ENCODE results near the gene SERPINA5. TPM values are rescaled to one million over a fixed set of nuclear protein-coding genes. Genes with fewer than 3 reads are reported as not detected.

SERPINA5 gene, protein sequence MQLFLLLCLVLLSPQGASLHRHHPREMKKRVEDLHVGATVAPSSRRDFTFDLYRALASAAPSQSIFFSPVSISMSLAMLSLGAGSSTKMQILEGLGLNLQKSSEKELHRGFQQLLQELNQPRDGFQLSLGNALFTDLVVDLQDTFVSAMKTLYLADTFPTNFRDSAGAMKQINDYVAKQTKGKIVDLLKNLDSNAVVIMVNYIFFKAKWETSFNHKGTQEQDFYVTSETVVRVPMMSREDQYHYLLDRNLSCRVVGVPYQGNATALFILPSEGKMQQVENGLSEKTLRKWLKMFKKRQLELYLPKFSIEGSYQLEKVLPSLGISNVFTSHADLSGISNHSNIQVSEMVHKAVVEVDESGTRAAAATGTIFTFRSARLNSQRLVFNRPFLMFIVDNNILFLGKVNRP
- 11.8 and 14.3 TPM in 2 replicates for total RNA-seq (2014; rRNA removed; shearing (Covaris generic))

DNA sequence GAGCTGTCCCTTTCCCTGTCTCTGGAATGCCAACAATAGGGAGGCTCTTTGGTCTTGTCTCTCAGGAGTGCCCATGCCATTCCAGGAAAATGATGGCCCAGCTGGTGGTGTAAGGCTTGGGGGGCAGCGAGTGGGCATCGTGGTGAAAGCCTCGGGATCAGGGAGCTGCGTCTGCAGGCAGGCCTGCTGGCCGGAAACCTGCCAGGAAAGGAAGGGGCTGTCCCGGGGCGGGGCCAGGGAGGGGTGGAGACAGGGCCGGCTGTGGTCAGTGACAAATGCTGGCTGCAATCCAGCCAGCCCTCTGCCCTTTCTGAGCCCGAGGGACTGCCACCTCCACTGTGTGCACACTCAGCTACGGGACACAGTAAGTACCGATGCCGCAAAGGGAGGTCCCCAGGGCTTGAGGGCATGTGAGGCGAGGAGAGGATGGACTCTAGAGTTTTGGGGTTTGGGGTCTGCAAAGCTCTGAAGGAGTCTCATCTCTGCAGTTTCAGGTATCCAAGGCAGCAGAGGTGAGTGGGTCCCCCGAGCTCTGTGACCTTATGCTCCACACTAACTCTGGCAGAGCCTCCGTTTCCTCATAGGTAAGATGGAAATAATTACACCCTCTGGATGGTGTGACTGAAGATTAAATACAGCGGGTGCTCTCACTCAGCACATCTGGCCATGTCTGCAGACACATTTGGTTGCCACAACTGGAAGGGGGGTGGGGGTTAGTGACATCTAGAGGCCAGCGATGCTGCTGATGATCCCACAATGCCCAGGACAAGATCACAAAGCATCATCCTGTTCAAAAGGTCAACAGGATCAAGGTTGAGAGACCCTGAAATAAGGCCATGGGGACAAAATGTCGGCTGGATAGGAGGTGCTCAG is at the start of gene SERPINA5:
Gene SERPINA5, plus strand, starts transcription at position 300 of the 873 bp plus-strand sequence. CDS start 5,937 bp downstream, outside the sequence.

DNA sequence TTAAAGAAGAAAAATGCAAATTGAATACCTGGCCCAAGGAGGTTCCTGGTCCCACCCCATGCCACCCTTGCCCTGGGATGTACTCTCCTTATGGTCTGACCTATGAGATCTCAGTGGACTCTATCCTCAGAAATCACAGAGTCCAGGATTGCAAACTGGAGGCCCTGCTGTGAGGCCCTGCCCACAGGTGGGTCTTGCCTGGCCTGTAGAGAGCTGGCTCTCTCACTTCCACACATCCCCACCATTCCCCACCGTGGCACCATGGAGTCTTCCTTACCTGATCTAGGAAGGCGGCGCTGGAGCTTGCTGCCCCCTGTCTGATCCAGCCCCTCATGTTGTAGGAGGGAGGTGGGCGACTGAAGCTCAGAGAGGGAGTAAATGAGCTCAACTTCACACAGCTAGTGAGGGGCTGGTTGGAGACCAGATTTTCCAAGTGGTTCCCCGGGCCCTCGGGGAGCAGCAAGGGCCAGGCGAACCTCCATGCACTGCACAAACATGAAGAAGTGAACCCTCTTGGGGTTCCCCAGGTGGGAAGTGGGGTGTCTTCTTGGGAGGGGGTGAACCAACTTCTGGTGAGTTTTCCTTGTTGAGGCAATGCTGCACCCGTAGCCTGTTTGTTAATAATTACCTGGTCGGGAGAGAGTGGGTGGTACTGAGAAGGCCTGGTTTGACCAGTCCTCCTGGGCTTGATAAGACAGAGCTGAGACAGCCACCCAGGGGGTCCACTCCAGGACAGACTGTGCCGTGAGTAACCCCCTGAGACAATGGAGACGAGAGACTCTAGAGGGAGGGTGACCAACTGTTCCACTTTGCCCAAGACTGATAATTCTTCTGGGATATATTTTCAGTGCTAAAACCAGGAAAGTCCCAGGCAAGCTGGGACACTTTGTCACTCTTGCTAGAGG is 20.2 kb upstream of the SERPINA5 start, which contains the start of gene SERPINA4:
Gene SERPINA4, plus strand, starts transcription at position 692 of the 905 bp plus-strand sequence. CDS start 2,041 bp downstream, outside the sequence.

DNA sequence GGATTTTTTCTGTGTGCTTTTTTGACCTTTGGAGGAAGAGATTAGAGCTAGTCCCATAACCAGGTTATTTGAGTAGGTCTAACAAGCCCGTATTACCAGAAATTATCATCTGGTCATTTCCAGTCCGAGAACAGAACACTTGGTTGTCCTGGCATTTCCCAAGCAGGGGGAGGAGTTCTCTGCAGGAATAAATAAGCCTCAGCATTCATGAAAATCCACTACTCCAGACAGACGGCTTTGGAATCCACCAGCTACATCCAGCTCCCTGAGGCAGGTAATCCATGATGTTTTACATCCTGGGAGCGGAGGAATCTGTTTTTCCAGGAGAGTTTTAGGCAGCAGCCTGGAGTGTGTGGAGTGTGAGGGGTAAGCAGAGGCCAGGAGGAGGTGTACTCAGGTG is 30.9 kb downstream of the SERPINA5 start, which contains the start of gene SERPINA3:
Gene SERPINA3, plus strand, starts transcription at position 218 of the 400 bp plus-strand sequence. CDS start 2,051 bp downstream, outside the sequence.

Other genes with a start within 250 kb of the SERPINA5 start
- not detected in 2 replicates for gene SERPINA2, start 214.7 kb upstream of the SERPINA5 start, total RNA-seq (2014; rRNA removed; shearing (Covaris generic))
- gene SERPINA1, start 192.8 kb upstream of the SERPINA5 start, total RNA-seq (2014; rRNA removed; shearing (Covaris generic)) = 3.0 and 4.0 TPM in 2 replicates
- gene SERPINA11, start 128.6 kb upstream of the SERPINA5 start, total RNA-seq (2014; rRNA removed; shearing (Covaris generic)) = not detected in 2 replicates
- gene SERPINA9, start 105.2 kb upstream of the SERPINA5 start, total RNA-seq (2014; rRNA removed; shearing (Covaris generic)) = not detected in 2 replicates
- not detected in 2 replicates for gene SERPINA12, start 72.0 kb upstream of the SERPINA5 start, total RNA-seq (2014; rRNA removed; shearing (Covaris generic))
- not detected in 2 replicates for gene SERPINA4, start 20.0 kb upstream of the SERPINA5 start, total RNA-seq (2014; rRNA removed; shearing (Covaris generic))
- 357 and 360 TPM in 2 replicates for gene SERPINA3, start 31.0 kb downstream of the SERPINA5 start, total RNA-seq (2014; rRNA removed; shearing (Covaris generic))
- gene GSC, start 188.7 kb downstream of the SERPINA5 start, total RNA-seq (2014; rRNA removed; shearing (Covaris generic)) = 1.8 and 2.6 TPM in 2 replicates

Data from A375 (cell line).